A549 (cell line): ENCODE data around the gene ALG12.
A peak's percentile ranks its signal among the peaks of the same experiment; 100 is the strongest.

Source experiments
- CHD2 ChIP-seq: fragments of 150-350 bp; IDR thresholded peaks from 2 replicates; pipeline ENCODE4 v1.6.1; 2014; ENCODE audit warnings: low read length; ENCODE audit not compliant: partially characterized antibody
- MAX ChIP-seq: IDR thresholded peaks from 2 replicates; pipeline ENCODE4 v1.6.1; 2012
- MYC ChIP-seq: IDR thresholded peaks from 2 replicates; pipeline ENCODE4 v1.6.1; 2012; ENCODE audit warnings: mild to moderate bottlenecking, inconsistent platforms, low read length, improper control_type of control experiment, borderline replicate concordance
- RFX5 ChIP-seq: fragments of 450-650 bp; IDR thresholded peaks from 2 replicates; pipeline ENCODE4 v1.7.1; 2014; ENCODE audit warnings: antibody characterized with exemption, mild to moderate bottlenecking, moderate library complexity
- TF ChIP-seq, protein P1 (sequence below): fragments of >200 bp; sonication (Bioruptor Twin); formaldehyde crosslinking; IDR thresholded peaks from 3 replicates; pipeline ENCODE4 v1.5.1; 2016

- TF ChIP-seq MYC (no peak), MAX (no peak), RFX5 (no peak), CHD2 (no peak)
- TF ChIP-seq, protein P1, sequence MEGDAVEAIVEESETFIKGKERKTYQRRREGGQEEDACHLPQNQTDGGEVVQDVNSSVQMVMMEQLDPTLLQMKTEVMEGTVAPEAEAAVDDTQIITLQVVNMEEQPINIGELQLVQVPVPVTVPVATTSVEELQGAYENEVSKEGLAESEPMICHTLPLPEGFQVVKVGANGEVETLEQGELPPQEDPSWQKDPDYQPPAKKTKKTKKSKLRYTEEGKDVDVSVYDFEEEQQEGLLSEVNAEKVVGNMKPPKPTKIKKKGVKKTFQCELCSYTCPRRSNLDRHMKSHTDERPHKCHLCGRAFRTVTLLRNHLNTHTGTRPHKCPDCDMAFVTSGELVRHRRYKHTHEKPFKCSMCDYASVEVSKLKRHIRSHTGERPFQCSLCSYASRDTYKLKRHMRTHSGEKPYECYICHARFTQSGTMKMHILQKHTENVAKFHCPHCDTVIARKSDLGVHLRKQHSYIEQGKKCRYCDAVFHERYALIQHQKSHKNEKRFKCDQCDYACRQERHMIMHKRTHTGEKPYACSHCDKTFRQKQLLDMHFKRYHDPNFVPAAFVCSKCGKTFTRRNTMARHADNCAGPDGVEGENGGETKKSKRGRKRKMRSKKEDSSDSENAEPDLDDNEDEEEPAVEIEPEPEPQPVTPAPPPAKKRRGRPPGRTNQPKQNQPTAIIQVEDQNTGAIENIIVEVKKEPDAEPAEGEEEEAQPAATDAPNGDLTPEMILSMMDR = peak; percentile 87
Measured at GRCh38 chr22:49929211-49929979, 11.2 kb upstream of the ALG12 start.
